Stimulated activated memory B cell treated with anti-CD40 and anti-IgM and Interleukin-4, amounts not matched to agents 10 μg/mL and 1 μg/mL and 100 μg/mL, for 72 hours (primary cell): ENCODE measurements around the gene EPHB2.

ENCODE experiments used
- ATAC-seq: fragments of 150-1000 bp; cut with Tn5 transposase; 2 replicates; pipeline ENCODE4 v1.10.0; 2021
- H3K27ac Mint-ChIP-seq: one replicate; pipeline ENCODE4 v1.8.0; 2022; ENCODE audit warnings: mild to moderate bottlenecking, mixed read lengths
- H3K27me3 Mint-ChIP-seq: one replicate; pipeline ENCODE4 v1.8.0; 2022; ENCODE audit warnings: mixed read lengths
- H3K36me3 Mint-ChIP-seq: one replicate; pipeline ENCODE4 v1.8.0; 2022; ENCODE audit warnings: mixed read lengths
- H3K4me1 Mint-ChIP-seq: one replicate; pipeline ENCODE4 v1.8.0; 2022; ENCODE audit warnings: mixed read lengths
- H3K4me3 Mint-ChIP-seq: one replicate; pipeline ENCODE4 v1.8.0; 2022; ENCODE audit warnings: mild to moderate bottlenecking, moderate library complexity, mixed read lengths
- H3K9me3 Mint-ChIP-seq: one replicate; pipeline ENCODE4 v1.8.0; 2022; ENCODE audit warnings: mixed read lengths

Gene EPHB2

GRCh38 chr1:22729400-22729773, 18.7 kb downstream of the EPHB2 start:
- ATAC-seq, result no peak
- H3K36me3 Mint-ChIP-seq, result no peaks in the 10 kb centered on the region
- H3K4me1 Mint-ChIP-seq, result no peaks in the 10 kb centered on the region
- H3K27me3 Mint-ChIP-seq, result peaks cover 38% of the 10 kb centered on the region
- no peak overlapping the region for H3K4me3 Mint-ChIP-seq
- no peak overlapping the region for H3K27ac Mint-ChIP-seq
- H3K9me3 Mint-ChIP-seq, result no peaks in the 10 kb centered on the region

- no peak overlapping the region for H3K4me3 Mint-ChIP-seq
- H3K4me1 Mint-ChIP-seq, result no peaks in the 10 kb centered on the region
- no peak overlapping the region for H3K27ac Mint-ChIP-seq
- H3K9me3 Mint-ChIP-seq, result no peaks in the 10 kb centered on the region
- no peaks in the 10 kb centered on the region for H3K36me3 Mint-ChIP-seq
- peaks cover 33% of the 10 kb centered on the region for H3K27me3 Mint-ChIP-seq
- ATAC-seq, result no peak
Observed at GRCh38 chr1:22729912-22730311, 19.3 kb downstream of the EPHB2 start.

GRCh38 chr1:22731924-22732720, 21.5 kb downstream of the EPHB2 start:
- Mint-ChIP-seq H3K4me1 (no peaks in the 10 kb centered on the region), H3K4me3 (no peak overlapping the region), H3K9me3 (no peaks in the 10 kb centered on the region), H3K27me3 (peaks cover 12% of the 10 kb centered on the region), H3K27ac (no peak overlapping the region), H3K36me3 (no peaks in the 10 kb centered on the region)
- no peak for ATAC-seq

- Mint-ChIP-seq H3K4me3 (no peak overlapping the region), H3K36me3 (no peaks in the 10 kb centered on the region), H3K4me1 (no peaks in the 10 kb centered on the region), H3K27ac (no peak overlapping the region), H3K27me3 (peaks cover 12% of the 10 kb centered on the region), H3K9me3 (no peaks in the 10 kb centered on the region)
- ATAC-seq, result no peak
Observed at GRCh38 chr1:22733643-22734042, 23.0 kb downstream of the EPHB2 start.

- H3K27me3 Mint-ChIP-seq, result peaks cover 25% of the 10 kb centered on the region
- H3K9me3 Mint-ChIP-seq, result no peaks in the 10 kb centered on the region
- H3K4me1 Mint-ChIP-seq, result no peaks in the 10 kb centered on the region
- no peak overlapping the region for H3K4me3 Mint-ChIP-seq
- ATAC-seq, result no peak
- no peak overlapping the region for H3K27ac Mint-ChIP-seq
- no peaks in the 10 kb centered on the region for H3K36me3 Mint-ChIP-seq
Observed at GRCh38 chr1:22736501-22737080, 26.0 kb downstream of the EPHB2 start.

- no peaks in the 10 kb centered on the region for H3K4me1 Mint-ChIP-seq
- no peak for ATAC-seq
- H3K9me3 Mint-ChIP-seq, result no peaks in the 10 kb centered on the region
- H3K27ac Mint-ChIP-seq, result no peak overlapping the region
- no peak overlapping the region for H3K4me3 Mint-ChIP-seq
- no peaks in the 10 kb centered on the region for H3K36me3 Mint-ChIP-seq
- peaks cover 30% of the 10 kb centered on the region for H3K27me3 Mint-ChIP-seq
Observed at GRCh38 chr1:22737374-22738068, 26.9 kb downstream of the EPHB2 start.

GRCh38 chr1:22738069-22738435, 27.4 kb downstream of the EPHB2 start:
- Mint-ChIP-seq H3K27me3 (peaks cover 30% of the 10 kb centered on the region), H3K4me1 (no peaks in the 10 kb centered on the region), H3K27ac (no peak overlapping the region), H3K36me3 (no peaks in the 10 kb centered on the region), H3K9me3 (no peaks in the 10 kb centered on the region), H3K4me3 (no peak overlapping the region)
- ATAC-seq, result no peak

GRCh38 chr1:22738522-22738921, 27.9 kb downstream of the EPHB2 start:
- Mint-ChIP-seq H3K9me3 (no peaks in the 10 kb centered on the region), H3K27ac (no peak overlapping the region), H3K27me3 (peaks cover 30% of the 10 kb centered on the region), H3K4me3 (no peak overlapping the region), H3K36me3 (no peaks in the 10 kb centered on the region), H3K4me1 (no peaks in the 10 kb centered on the region)
- ATAC-seq, result no peak

- Mint-ChIP-seq H3K27me3 (peaks cover 30% of the 10 kb centered on the region), H3K9me3 (no peaks in the 10 kb centered on the region), H3K4me3 (no peak overlapping the region), H3K27ac (no peak overlapping the region), H3K4me1 (no peaks in the 10 kb centered on the region), H3K36me3 (no peaks in the 10 kb centered on the region)
- ATAC-seq, result no peak
Observed at GRCh38 chr1:22739648-22740385, 29.2 kb downstream of the EPHB2 start.

- no peaks in the 10 kb centered on the region for H3K4me1 Mint-ChIP-seq
- H3K36me3 Mint-ChIP-seq, result no peaks in the 10 kb centered on the region
- no peaks in the 10 kb centered on the region for H3K9me3 Mint-ChIP-seq
- no peak overlapping the region for H3K27ac Mint-ChIP-seq
- ATAC-seq, result no peak
- H3K4me3 Mint-ChIP-seq, result no peak overlapping the region
- peaks cover 30% of the 10 kb centered on the region for H3K27me3 Mint-ChIP-seq
Observed at GRCh38 chr1:22741118-22741517, 30.5 kb downstream of the EPHB2 start.

GRCh38 chr1:22745669-22746585, 35.3 kb downstream of the EPHB2 start:
- H3K36me3 Mint-ChIP-seq, result no peaks in the 10 kb centered on the region
- no peak overlapping the region for H3K27ac Mint-ChIP-seq

GRCh38 chr1:22747021-22747734, 36.5 kb downstream of the EPHB2 start:
- no peak overlapping the region for H3K27ac Mint-ChIP-seq
- peaks cover 8% of the 10 kb centered on the region for H3K4me1 Mint-ChIP-seq

More at GRCh38 chr1:22745669-22746585, 35.3 kb downstream of the EPHB2 start:
- Mint-ChIP-seq H3K4me3 (no peak overlapping the region), H3K27me3 (peaks cover 12% of the 10 kb centered on the region), H3K4me1 (peaks cover 8% of the 10 kb centered on the region), H3K9me3 (no peaks in the 10 kb centered on the region)
- no peak for ATAC-seq

GRCh38 chr1:22747735-22748073, 37.1 kb downstream of the EPHB2 start:
- H3K9me3 Mint-ChIP-seq, result no peaks in the 10 kb centered on the region
- no peak for ATAC-seq
- no peak overlapping the region for H3K27ac Mint-ChIP-seq
- peaks cover 8% of the 10 kb centered on the region for H3K4me1 Mint-ChIP-seq
- no peaks in the 10 kb centered on the region for H3K36me3 Mint-ChIP-seq
- no peak overlapping the region for H3K4me3 Mint-ChIP-seq
- no peaks in the 10 kb centered on the region for H3K27me3 Mint-ChIP-seq

More at GRCh38 chr1:22747021-22747734, 36.5 kb downstream of the EPHB2 start:
- no peak overlapping the region for H3K4me3 Mint-ChIP-seq
- no peaks in the 10 kb centered on the region for H3K9me3 Mint-ChIP-seq
- no peak for ATAC-seq
- no peaks in the 10 kb centered on the region for H3K27me3 Mint-ChIP-seq
- no peaks in the 10 kb centered on the region for H3K36me3 Mint-ChIP-seq

GRCh38 chr1:22749503-22749902, 38.9 kb downstream of the EPHB2 start:
- H3K9me3 Mint-ChIP-seq, result no peaks in the 10 kb centered on the region
- H3K27me3 Mint-ChIP-seq, result peaks cover 17% of the 10 kb centered on the region
- H3K4me1 Mint-ChIP-seq, result peaks cover 8% of the 10 kb centered on the region
- H3K36me3 Mint-ChIP-seq, result no peaks in the 10 kb centered on the region
- no peak overlapping the region for H3K4me3 Mint-ChIP-seq
- H3K27ac Mint-ChIP-seq, result no peak overlapping the region
- no peak for ATAC-seq
